Large intestine (tissue), 3 donors: ENCODE results near the gene TMEM154. TPM values are rescaled to one million over a fixed set of nuclear protein-coding genes. Genes with fewer than 3 reads are reported as not detected.
"Not testable (repeated sequence)": the region's sequence is repeated elsewhere in the genome, so short reads cannot be mapped to it uniquely, and the experiment has no call there.

Experiments used
- DNase-seq, 2 donors: peaks; one replicate each; pipeline versions ENCODE4 v3.0.0 to v3.0.0-alpha.2; 2013
- H3K27ac ChIP-seq: one replicate; pipeline ENCODE4 v1.5.1; 2013; ENCODE audit warnings: low read length
- H3K27me3 ChIP-seq: 2 replicates; pipeline ENCODE4 v1.6.1; 2013; ENCODE audit warnings: low read length; ENCODE audit not compliant: control insufficient read depth, insufficient read depth
- H3K36me3 ChIP-seq: 2 replicates; pipeline ENCODE4 v1.6.1; 2013; ENCODE audit warnings: low read length; ENCODE audit not compliant: control insufficient read depth, insufficient read depth
- H3K4me1 ChIP-seq: one replicate; pipeline ENCODE4 v1.6.1; 2013; ENCODE audit warnings: low read length; ENCODE audit not compliant: control insufficient read depth, insufficient read depth
- H3K4me3 ChIP-seq: one replicate; pipeline ENCODE4 v1.5.1; 2013; ENCODE audit warnings: low read length
- H3K9me3 ChIP-seq: one replicate; pipeline ENCODE4 v1.6.1; 2013; ENCODE audit warnings: mild to moderate bottlenecking, low read depth, low read length, moderate library complexity; ENCODE audit not compliant: control insufficient read depth
- WGBS: methylation state at CpG from one replicate; pipeline ENCODE4 v1.1.5; 2013; ENCODE audit warnings: low lambda C conversion rate; ENCODE audit not compliant: insufficient coverage; 5-methylcytosine and 5-hydroxymethylcytosine counted together
- polyA plus RNA-seq: library from polyadenylated mRNA; unstranded; fragments of 120-200 nt; gene quantifications from one replicate; pipeline ENCODE4 v1.2.1, GENCODE V29; 2013

The TMEM154 gene
- polyA plus RNA-seq, 1 donor: 0.90 TPM

DNA sequence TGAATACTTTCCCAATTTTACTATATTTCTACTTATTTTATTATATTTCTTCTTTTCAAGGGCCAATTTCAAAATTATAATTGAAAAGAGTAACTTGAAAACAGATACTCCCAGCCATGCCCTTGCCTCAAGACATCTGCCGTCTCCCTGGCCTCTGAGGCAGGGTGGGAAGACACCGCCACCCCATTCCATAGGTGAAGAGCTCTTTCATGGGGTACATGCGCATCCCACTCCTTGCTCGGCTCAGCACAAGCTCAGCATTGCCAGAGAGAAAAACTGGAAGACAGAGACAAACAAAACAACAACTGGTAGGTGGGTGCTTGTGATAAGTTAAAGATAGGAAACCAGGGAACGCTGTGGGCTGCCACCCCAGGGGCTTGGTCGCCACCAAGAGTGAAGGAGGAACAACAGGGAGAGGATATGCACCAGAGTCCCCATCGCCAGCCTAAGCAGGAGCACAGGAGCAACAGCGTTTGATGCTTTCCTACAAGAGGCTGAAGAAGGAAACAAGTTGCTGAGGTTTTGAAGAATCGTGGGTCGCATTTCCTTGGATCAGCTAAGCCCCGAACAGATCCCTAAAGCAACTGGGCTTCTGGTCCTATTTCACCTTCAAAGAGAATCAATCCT is 11.3 kb downstream of the TMEM154 start:
- H3K27ac ChIP-seq: no peak overlapping the region
- H3K27me3 ChIP-seq: no peaks in the 10 kb centered on the region
- DNase-seq: no peak
- H3K4me3 ChIP-seq: no peak overlapping the region
- H3K9me3 ChIP-seq: no peaks in the 10 kb centered on the region
- no CpG with 5 or more reads among the region's 11 CpGs for WGBS
- no peaks in the 10 kb centered on the region for H3K36me3 ChIP-seq
- H3K4me1 ChIP-seq: no peaks in the 10 kb centered on the region

GRCh38 chr4:152667781-152668180 is 12.0 kb downstream of the TMEM154 start:
- H3K9me3 ChIP-seq: no peaks in the 10 kb centered on the region
- no peak overlapping the region for H3K27ac ChIP-seq
- H3K4me3 ChIP-seq: no peak overlapping the region
- no peak for DNase-seq
- 100% methylated on average over 1 of the region's 3 CpGs for WGBS
- H3K36me3 ChIP-seq: no peaks in the 10 kb centered on the region
- H3K4me1 ChIP-seq: no peaks in the 10 kb centered on the region
- no peaks in the 10 kb centered on the region for H3K27me3 ChIP-seq

DNA sequence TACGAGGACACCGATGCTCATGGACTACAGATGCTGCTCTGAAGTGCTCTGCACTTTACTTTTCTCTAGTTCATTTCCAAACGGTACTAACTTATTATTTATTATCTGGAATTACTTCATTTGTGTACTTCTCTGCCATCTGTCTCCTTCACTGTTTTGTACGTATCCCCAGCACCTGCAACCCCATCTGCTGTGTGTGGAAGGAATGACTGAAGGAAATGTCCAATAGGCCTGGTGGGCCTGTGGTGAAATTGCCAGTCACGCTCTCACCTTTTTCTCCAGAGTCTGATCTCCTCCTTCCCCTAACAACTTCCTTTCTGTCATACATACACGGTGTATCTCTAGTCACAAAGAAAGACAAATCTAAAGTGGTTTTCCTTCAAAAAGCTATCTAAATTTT is 12.9 kb downstream of the TMEM154 start:
- Histone ChIP-seq H3K4me3 (no peak overlapping the region), H3K27me3 (no peaks in the 10 kb centered on the region), H3K9me3 (no peaks in the 10 kb centered on the region), H3K4me1 (no peaks in the 10 kb centered on the region), H3K36me3 (no peaks in the 10 kb centered on the region), H3K27ac (no peak overlapping the region)
- WGBS: no CpG with 5 or more reads among the region's 6 CpGs
- no peak for DNase-seq

- no CpG with 5 or more reads among the region's 7 CpGs for WGBS
- Histone ChIP-seq H3K4me3 (no peak overlapping the region), H3K27ac (no peak overlapping the region), H3K4me1 (no peaks in the 10 kb centered on the region), H3K9me3 (no peaks in the 10 kb centered on the region), H3K27me3 (no peaks in the 10 kb centered on the region), H3K36me3 (no peaks in the 10 kb centered on the region)
- no peak for DNase-seq
Measured at GRCh38 chr4:152665691-152666395, 14.0 kb downstream of the TMEM154 start.

- not testable (repeated sequence) for H3K9me3 ChIP-seq, H3K27ac ChIP-seq, H3K4me3 ChIP-seq, H3K4me1 ChIP-seq, H3K36me3 ChIP-seq, DNase-seq, H3K27me3 ChIP-seq
- 0% methylated on average over 1 of the region's 5 CpGs for WGBS
Measured at GRCh38 chr4:152664067-152664378, 15.8 kb downstream of the TMEM154 start.

DNA sequence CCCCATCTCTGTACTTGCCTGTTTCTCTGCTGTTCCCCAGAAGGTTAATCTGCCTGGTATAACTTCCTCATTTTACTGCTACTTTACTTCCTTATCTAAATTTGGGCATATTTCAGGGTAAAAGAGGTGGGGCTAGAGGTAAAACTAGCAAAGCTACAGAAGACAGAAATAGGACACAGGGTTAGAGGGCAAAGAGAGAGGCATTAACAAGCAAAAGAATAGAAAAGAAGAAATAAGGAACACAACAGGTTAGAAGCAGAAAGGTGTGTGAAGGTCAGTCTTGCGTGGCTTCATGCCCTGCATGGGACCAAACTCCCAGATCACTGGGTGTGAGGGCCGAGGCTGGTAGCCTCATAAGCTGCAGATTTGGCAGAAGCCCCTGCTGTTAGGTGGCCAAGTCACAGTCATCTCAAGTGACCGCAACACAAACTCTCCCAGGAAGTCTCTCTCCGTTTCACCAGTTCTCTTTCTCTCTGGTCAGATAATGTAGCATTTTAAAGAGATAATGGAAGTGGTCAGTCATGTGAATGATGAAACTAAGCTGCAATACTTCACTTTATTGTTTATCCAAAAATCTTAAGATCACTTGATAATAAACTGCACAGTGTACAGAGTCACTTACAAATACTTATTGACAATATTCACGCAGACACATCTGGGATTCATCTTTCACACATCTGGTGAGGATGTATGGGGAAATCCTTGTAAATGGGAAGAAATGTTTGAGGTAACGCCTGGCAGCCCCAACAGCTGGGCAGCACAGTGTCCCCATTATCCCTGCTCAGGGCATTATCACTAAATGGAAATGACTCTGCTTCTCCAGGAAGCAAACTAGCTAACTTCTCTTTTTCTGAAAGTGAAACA is 16.4 kb downstream of the TMEM154 start:
- DNase-seq: no peak
- Histone ChIP-seq H3K27ac (no peak overlapping the region), H3K36me3 (no peaks in the 10 kb centered on the region), H3K27me3 (no peaks in the 10 kb centered on the region), H3K9me3 (peaks cover 3% of the 10 kb centered on the region), H3K4me3 (no peak overlapping the region), H3K4me1 (no peaks in the 10 kb centered on the region)
- no CpG with 5 or more reads among the region's 6 CpGs for WGBS

DNA sequence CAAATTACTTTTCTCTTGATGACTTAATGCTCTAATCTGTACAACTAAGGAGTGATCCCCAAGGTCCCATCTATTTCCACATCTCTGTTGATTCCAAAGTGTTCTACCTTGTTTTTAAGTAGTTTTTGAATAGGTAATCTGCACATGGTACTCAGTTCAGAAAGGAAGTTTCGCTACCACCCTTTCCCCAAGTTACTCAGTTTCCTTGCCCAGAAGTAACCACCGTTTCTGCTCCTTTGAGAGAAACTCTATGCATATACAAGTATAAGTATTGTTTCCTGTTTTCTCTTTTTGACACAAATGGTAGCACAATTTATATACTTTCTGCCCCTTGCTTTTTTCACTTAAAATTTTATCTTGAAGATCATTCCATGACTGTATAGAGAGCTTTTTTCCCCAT is 18.1 kb downstream of the TMEM154 start:
- Histone ChIP-seq H3K4me3 (no peak overlapping the region), H3K27ac (no peak overlapping the region), H3K27me3 (no peaks in the 10 kb centered on the region), H3K9me3 (peaks cover 16% of the 10 kb centered on the region), H3K4me1 (no peaks in the 10 kb centered on the region), H3K36me3 (no peaks in the 10 kb centered on the region)
- no peak for DNase-seq
- 80% methylated on average over 1 of the region's 2 CpGs for WGBS

DNA sequence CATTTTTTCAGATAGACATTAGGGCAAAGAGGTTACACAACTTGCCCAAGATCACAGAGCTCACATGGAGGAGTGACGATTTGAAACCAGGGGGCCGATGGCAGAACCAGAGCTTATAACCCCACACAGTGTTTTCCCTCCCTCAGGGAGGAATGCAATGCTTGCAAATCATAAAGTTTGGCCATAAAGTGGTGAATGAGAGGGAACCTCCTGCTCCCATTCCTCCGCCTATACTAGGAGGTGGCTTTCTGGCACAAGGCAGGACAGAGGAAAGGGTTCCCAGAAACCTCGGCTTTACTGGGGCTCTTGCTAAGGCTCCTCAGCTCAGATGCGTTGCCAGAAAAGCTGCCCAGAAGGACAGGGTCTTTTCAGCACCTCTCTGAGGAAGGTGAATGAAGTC is 19.3 kb downstream of the TMEM154 start:
- Histone ChIP-seq H3K4me3 (no peak overlapping the region), H3K27me3 (no peaks in the 10 kb centered on the region), H3K27ac (no peak overlapping the region), H3K9me3 (peaks cover 23% of the 10 kb centered on the region), H3K4me1 (peaks cover 7% of the 10 kb centered on the region), H3K36me3 (no peaks in the 10 kb centered on the region)
- DNase-seq: no peak
- no CpG with 5 or more reads among the region's 5 CpGs for WGBS

GRCh38 chr4:152659806-152660205 is 20.0 kb downstream of the TMEM154 start:
- no peak overlapping the region for H3K4me3 ChIP-seq
- peaks cover 12% of the 10 kb centered on the region for H3K4me1 ChIP-seq
- no peak overlapping the region for H3K27ac ChIP-seq
- H3K9me3 ChIP-seq: peaks cover 26% of the 10 kb centered on the region
- WGBS: no CpG with 5 or more reads among the region's 4 CpGs
- no peaks in the 10 kb centered on the region for H3K36me3 ChIP-seq
- H3K27me3 ChIP-seq: no peaks in the 10 kb centered on the region
- no peak for DNase-seq

- no peaks in the 10 kb centered on the region for H3K27me3 ChIP-seq
- WGBS: 100% methylated on average over 1 of the region's 2 CpGs
- no peak for DNase-seq
- H3K4me1 ChIP-seq: peaks cover 12% of the 10 kb centered on the region
- H3K36me3 ChIP-seq: no peaks in the 10 kb centered on the region
- H3K27ac ChIP-seq: no peak overlapping the region
- H3K9me3 ChIP-seq: peaks cover 26% of the 10 kb centered on the region
- H3K4me3 ChIP-seq: no peak overlapping the region
Measured at GRCh38 chr4:152657657-152658056, 22.1 kb downstream of the TMEM154 start.
